Measurements from ENCODE around the gene AIG1. TPM values are rescaled to one million over a fixed set of nuclear protein-coding genes. Genes with fewer than 3 reads are reported as not detected.

The AIG1 gene
- total RNA-seq, 1 experiment from 2014 or later, result 2.2 TPM

- intact Hi-C loops (cut with micrococcal nuclease; ENCODE audit: unreplicated experiment), result no loop called here
- ChIA-PET POLR2A (ENCODE audit: low non-redundant PET) (no interaction called here), CTCF (no interaction called here)
- no peaks in the 10 kb centered on the region for H3K4me1 ChIP-seq (ENCODE audit: insufficient read depth, low read length, poor library complexity, severe bottlenecking)
- H3K27me3 ChIP-seq (replicated peaks; ENCODE audit: insufficient read depth, low read depth, low read length, poor library complexity), result peaks cover 6% of the 10 kb centered on the region
- no peaks in the 10 kb centered on the region for H3K36me3 ChIP-seq (ENCODE audit: insufficient read depth, low read length, poor library complexity, severe bottlenecking)
- no peak overlapping the region for H3K27ac ChIP-seq (ENCODE audit: low read depth, low read length, poor library complexity, severe bottlenecking)
- H3K9me3 ChIP-seq (ENCODE audit: low read depth, low read length, poor library complexity, severe bottlenecking), result no peaks in the 10 kb centered on the region
- H3K4me3 ChIP-seq (ENCODE audit: low read depth, low read length, poor library complexity, severe bottlenecking), result no peak overlapping the region
- TF ChIP-seq EZH2 (IDR thresholded peaks at IDR 0.05; ENCODE audit: borderline replicate concordance, low read depth, low read length, poor library complexity, severe bottlenecking), result no peak
- TF ChIP-seq, protein P1, sequence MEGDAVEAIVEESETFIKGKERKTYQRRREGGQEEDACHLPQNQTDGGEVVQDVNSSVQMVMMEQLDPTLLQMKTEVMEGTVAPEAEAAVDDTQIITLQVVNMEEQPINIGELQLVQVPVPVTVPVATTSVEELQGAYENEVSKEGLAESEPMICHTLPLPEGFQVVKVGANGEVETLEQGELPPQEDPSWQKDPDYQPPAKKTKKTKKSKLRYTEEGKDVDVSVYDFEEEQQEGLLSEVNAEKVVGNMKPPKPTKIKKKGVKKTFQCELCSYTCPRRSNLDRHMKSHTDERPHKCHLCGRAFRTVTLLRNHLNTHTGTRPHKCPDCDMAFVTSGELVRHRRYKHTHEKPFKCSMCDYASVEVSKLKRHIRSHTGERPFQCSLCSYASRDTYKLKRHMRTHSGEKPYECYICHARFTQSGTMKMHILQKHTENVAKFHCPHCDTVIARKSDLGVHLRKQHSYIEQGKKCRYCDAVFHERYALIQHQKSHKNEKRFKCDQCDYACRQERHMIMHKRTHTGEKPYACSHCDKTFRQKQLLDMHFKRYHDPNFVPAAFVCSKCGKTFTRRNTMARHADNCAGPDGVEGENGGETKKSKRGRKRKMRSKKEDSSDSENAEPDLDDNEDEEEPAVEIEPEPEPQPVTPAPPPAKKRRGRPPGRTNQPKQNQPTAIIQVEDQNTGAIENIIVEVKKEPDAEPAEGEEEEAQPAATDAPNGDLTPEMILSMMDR (conservative IDR thresholded peaks at IDR 0.05; ENCODE audit: low read depth, low read length), result no peak
- BruUV-seq (replicated peaks), result no TSS peak
- no peak for DNase-seq (ENCODE audit: low spot score)
Observed at GRCh38 chr6:143375022-143375585, 314.4 kb downstream of the AIG1 start.

DNA sequence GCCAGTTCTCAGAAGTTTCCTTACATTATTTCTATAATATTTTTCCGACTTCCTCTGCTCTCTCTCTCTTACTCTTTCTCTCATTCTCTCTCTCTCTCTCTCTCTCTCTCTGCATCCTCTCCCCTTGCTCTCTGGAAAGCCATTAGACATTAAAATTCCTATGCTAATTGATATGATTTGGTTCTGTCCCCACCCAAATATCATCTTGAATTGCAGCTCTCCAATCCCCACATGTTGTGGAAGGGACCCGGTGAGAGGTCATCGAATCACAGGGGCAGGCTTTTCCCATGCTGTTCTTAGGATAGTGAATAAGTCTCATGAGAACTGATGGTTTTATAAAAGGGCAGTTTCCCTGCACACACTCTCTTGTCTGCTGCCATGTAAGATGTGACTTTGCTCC is 315.7 kb downstream of the AIG1 start:
- Histone ChIP-seq H3K27ac (ENCODE audit: low read depth, low read length, poor library complexity, severe bottlenecking) (no peak overlapping the region), H3K9me3 (ENCODE audit: low read depth, low read length, poor library complexity, severe bottlenecking) (no peaks in the 10 kb centered on the region), H3K27me3 (replicated peaks; ENCODE audit: insufficient read depth, low read depth, low read length, poor library complexity) (peaks cover 6% of the 10 kb centered on the region), H3K4me3 (ENCODE audit: low read depth, low read length, poor library complexity, severe bottlenecking) (no peak overlapping the region), H3K4me1 (ENCODE audit: insufficient read depth, low read length, poor library complexity, severe bottlenecking) (no peaks in the 10 kb centered on the region), H3K36me3 (ENCODE audit: insufficient read depth, low read length, poor library complexity, severe bottlenecking) (no peaks in the 10 kb centered on the region)
- ChIA-PET POLR2A (ENCODE audit: low non-redundant PET) (no interaction called here), CTCF (no interaction called here)
- no TSS peak for BruUV-seq (replicated peaks)
- intact Hi-C loops (cut with micrococcal nuclease; ENCODE audit: unreplicated experiment), result no loop called here
- TF ChIP-seq, protein P1 (conservative IDR thresholded peaks at IDR 0.05; ENCODE audit: low read depth, low read length), result no peak
- TF ChIP-seq EZH2 (IDR thresholded peaks at IDR 0.05; ENCODE audit: borderline replicate concordance, low read depth, low read length, poor library complexity, severe bottlenecking), result no peak
- no peak for DNase-seq (ENCODE audit: low spot score)

DNA sequence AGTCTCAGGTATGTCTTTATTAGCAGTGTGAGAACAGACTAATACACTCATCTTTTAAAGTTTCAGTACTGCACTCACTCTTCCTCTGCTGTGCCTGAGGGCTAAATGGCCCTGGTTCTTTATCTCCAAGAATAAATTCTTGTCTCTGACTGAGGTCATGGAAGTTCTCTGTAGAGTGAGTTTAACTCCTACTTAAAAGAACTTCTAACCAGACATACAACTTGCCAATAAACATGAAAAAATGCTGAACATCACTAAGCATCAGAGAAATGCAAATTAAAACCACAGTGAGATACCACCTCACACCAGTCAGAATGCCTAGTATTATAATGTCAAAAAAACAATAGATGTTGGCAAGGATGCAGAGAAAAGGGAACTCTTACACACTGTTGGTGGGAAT is 316.2 kb downstream of the AIG1 start:
- CTCF ChIA-PET, result no interaction called here

More for the DNA sequence above, 316.2 kb downstream of the AIG1 start:
- no peak for DNase-seq (ENCODE audit: low spot score)
- Histone ChIP-seq H3K9me3 (ENCODE audit: low read depth, low read length, poor library complexity, severe bottlenecking) (no peaks in the 10 kb centered on the region), H3K27ac (ENCODE audit: low read depth, low read length, poor library complexity, severe bottlenecking) (no peak overlapping the region), H3K36me3 (ENCODE audit: insufficient read depth, low read length, poor library complexity, severe bottlenecking) (no peaks in the 10 kb centered on the region), H3K4me3 (ENCODE audit: low read depth, low read length, poor library complexity, severe bottlenecking) (no peak overlapping the region), H3K27me3 (replicated peaks; ENCODE audit: insufficient read depth, low read depth, low read length, poor library complexity) (peaks cover 6% of the 10 kb centered on the region), H3K4me1 (ENCODE audit: insufficient read depth, low read length, poor library complexity, severe bottlenecking) (no peaks in the 10 kb centered on the region)
- POLR2A ChIA-PET (ENCODE audit: low non-redundant PET), result no interaction called here
- TF ChIP-seq EZH2 (IDR thresholded peaks at IDR 0.05; ENCODE audit: borderline replicate concordance, low read depth, low read length, poor library complexity, severe bottlenecking), result no peak
- TF ChIP-seq, protein P1 (conservative IDR thresholded peaks at IDR 0.05; ENCODE audit: low read depth, low read length), result no peak
- no TSS peak for BruUV-seq (replicated peaks)
- intact Hi-C loops (cut with micrococcal nuclease; ENCODE audit: unreplicated experiment), result no loop called here

Measured in A673 (cell line).